Colonic mucosa (tissue), 4 donors: ENCODE measurements around the gene MAN1A1. TPM values are rescaled to one million over a fixed set of nuclear protein-coding genes. Genes with fewer than 3 reads are reported as not detected.

ENCODE experiments used
- DNase-seq: peaks from one replicate; pipeline ENCODE4 v3.0.0-alpha.2; 2020
- H3K27ac ChIP-seq: fragments of 200-600 bp; one replicate; pipeline ENCODE4 v1.8.0; 2021
- H3K27me3 ChIP-seq: fragments of 200-600 bp; one replicate; pipeline ENCODE4 v1.8.0; 2021
- H3K36me3 ChIP-seq: fragments of 200-600 bp; one replicate; pipeline ENCODE4 v1.8.0; 2021
- H3K4me1 ChIP-seq: fragments of 200-600 bp; one replicate; pipeline ENCODE4 v1.8.0; 2021; ENCODE audit warnings: mild to moderate bottlenecking
- H3K4me3 ChIP-seq: fragments of 200-600 bp; one replicate; pipeline ENCODE4 v1.8.0; 2021
- H3K9ac ChIP-seq, 2 donors: one replicate each; pipeline ENCODE4 v1.7.0; 2013; ENCODE audit warnings: control low read depth in 2 of 2, low read depth in 2 of 2, low read length in 2 of 2
- H3K9me3 ChIP-seq: fragments of 200-600 bp; one replicate; pipeline ENCODE4 v1.8.0; 2021
- CTCF ChIP-seq: fragments of 200-600 bp; IDR thresholded peaks from one replicate; pipeline ENCODE4 v1.8.0; 2022; ENCODE audit warnings: antibody characterized with exemption, mild to moderate bottlenecking
- intact Hi-C: fragments of 100-400 bp; cut with DNase I; formaldehyde crosslinking; loops from one replicate; pipeline ENCODE4 v1.14.1; 2022
- total RNA-seq, 2 donors: library from RNA; stranded (reverse); fragmentation: NEBNext Ultra II Directional in 1 of 2; extraction: Animal tissue kit (Norgen Biotek cat#: 25700) in 1 of 2; gene quantifications; one replicate each; pipeline ENCODE4 v1.2.1, GENCODE V29; 2021
- donor health status: healthy.
- donor health status: DM: no; HTN: no; CAD: no.
- donor health status: DM: no; HTN: no; CAD: no.

The MAN1A1 gene
- total RNA-seq, 2 donors from 2014 or later = 43.5 to 77.1 TPM

GRCh38 chr6:119346450-119346849 is 3.1 kb downstream of the MAN1A1 start:
- no peak for DNase-seq
- peak overlapping the region; percentile 91 for H3K4me3 ChIP-seq
- no peaks in the 10 kb centered on the region for H3K36me3 ChIP-seq
- peak overlapping the region in 1 of 2 donors; percentile 91 for H3K9ac ChIP-seq
- H3K27ac ChIP-seq = no peak overlapping the region
- H3K9me3 ChIP-seq = no peaks in the 10 kb centered on the region
- TF ChIP-seq CTCF = no peak
- intact Hi-C loops = loop anchor here (5.0 kb wide), 1 partner anchor 199 kb away; no protein-coding TSS in a partner anchor
- no peaks in the 10 kb centered on the region for H3K27me3 ChIP-seq
- H3K4me1 ChIP-seq = no peaks in the 10 kb centered on the region

GRCh38 chr6:119345114-119345513 is 4.4 kb downstream of the MAN1A1 start:
- no peak for TF ChIP-seq CTCF
- no peaks in the 10 kb centered on the region for H3K36me3 ChIP-seq
- H3K9ac ChIP-seq = no peak overlapping the region
- H3K4me3 ChIP-seq = no peak overlapping the region
- intact Hi-C loops = loop anchor here (5.0 kb wide), 1 partner anchor 198 kb away; no protein-coding TSS in a partner anchor
- no peaks in the 10 kb centered on the region for H3K4me1 ChIP-seq
- no peaks in the 10 kb centered on the region for H3K27me3 ChIP-seq
- DNase-seq = no peak
- no peak overlapping the region for H3K27ac ChIP-seq
- no peaks in the 10 kb centered on the region for H3K9me3 ChIP-seq

GRCh38 chr6:119344306-119344705 is 5.3 kb downstream of the MAN1A1 start:
- Histone ChIP-seq H3K27me3 (no peaks in the 10 kb centered on the region), H3K36me3 (no peaks in the 10 kb centered on the region), H3K4me3 (no peak overlapping the region), H3K9ac (no peak overlapping the region), H3K27ac (no peak overlapping the region), H3K9me3 (no peaks in the 10 kb centered on the region), H3K4me1 (no peaks in the 10 kb centered on the region)
- intact Hi-C loops = no loop called here
- DNase-seq = no peak
- TF ChIP-seq CTCF = no peak

- intact Hi-C loops = no loop called here
- Histone ChIP-seq H3K4me1 (no peaks in the 10 kb centered on the region), H3K27ac (no peak overlapping the region), H3K9me3 (no peaks in the 10 kb centered on the region), H3K36me3 (no peaks in the 10 kb centered on the region), H3K9ac (no peak overlapping the region), H3K27me3 (no peaks in the 10 kb centered on the region), H3K4me3 (no peak overlapping the region)
- no peak for TF ChIP-seq CTCF
- no peak for DNase-seq
Measured at GRCh38 chr6:119343573-119344146, 5.9 kb downstream of the MAN1A1 start.

- no peak overlapping the region for H3K9ac ChIP-seq
- H3K9me3 ChIP-seq = no peaks in the 10 kb centered on the region
- intact Hi-C loops = no loop called here
- H3K4me3 ChIP-seq = no peak overlapping the region
- no peaks in the 10 kb centered on the region for H3K4me1 ChIP-seq
- no peak for DNase-seq
- H3K27me3 ChIP-seq = no peaks in the 10 kb centered on the region
- no peak for TF ChIP-seq CTCF
- H3K27ac ChIP-seq = no peak overlapping the region
- H3K36me3 ChIP-seq = no peaks in the 10 kb centered on the region
Measured at GRCh38 chr6:119343167-119343566, 6.4 kb downstream of the MAN1A1 start.
